Measurements from ENCODE around the gene SEC16A.

SEC16A gene

DNA sequence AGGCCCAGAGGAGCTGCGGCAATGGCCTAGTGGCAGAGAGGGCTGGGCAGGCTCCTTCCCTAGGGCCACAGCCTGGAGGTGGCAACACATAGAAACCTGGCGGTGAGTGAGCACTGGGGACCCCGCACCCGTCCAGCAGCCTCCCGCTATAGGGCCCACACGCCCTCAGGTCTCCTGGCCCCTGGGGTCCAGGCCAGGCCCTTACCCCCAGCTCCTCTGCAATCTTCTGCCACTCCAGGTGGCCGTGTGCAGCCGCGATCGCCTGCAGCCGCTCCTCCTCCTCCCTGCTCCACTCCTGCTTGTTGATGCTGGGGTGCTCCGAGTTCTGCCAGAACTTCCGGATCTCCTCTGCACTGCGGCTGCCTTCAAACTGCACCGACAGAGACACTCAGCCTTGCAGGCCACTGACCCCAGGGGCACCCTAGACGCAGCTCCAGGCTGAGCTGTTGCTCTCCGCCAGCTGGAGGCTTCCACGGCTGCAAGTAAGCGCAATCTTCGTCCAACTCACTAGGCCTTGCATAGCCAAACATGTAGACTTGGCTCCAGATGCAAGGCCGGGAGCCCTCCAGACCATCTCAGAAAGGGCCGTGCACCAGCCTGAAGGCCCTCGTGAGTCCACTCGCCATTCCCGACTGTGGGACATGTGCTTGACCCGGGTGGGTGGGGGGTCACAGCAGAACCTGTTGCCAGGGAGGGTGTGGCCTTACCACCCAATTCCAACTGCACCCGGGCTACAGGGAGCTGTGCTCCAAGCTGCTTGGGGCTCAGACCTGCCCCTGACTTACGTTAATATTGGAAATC, 90.9 kb downstream of the SEC16A start:
- FAIRE-seq (no peak), DNase-seq (ENCODE audit: extremely low spot score, insufficient read length, low read depth) (no peak)

Data from GM18507 (cell line).